Neural crest cell (in vitro differentiated cells): Measurements from ENCODE around the gene ELOVL5. TPM values are rescaled to one million over a fixed set of nuclear protein-coding genes. Genes with fewer than 3 reads are reported as not detected.

Experiments
- DNase-seq: peaks from one replicate; pipeline ENCODE4 v3.0.0; 2021; ENCODE audit warnings: low read depth, mixed read lengths, low spot score
- H3K27ac Mint-ChIP-seq: one replicate; pipeline ENCODE4 v1.8.0; 2021; ENCODE audit warnings: mild to moderate bottlenecking, mixed read lengths; ENCODE audit not compliant: unreplicated experiment
- H3K27me3 Mint-ChIP-seq: 2 replicates; pipeline ENCODE4 v1.8.0; 2021; ENCODE audit warnings: low read depth, mild to moderate bottlenecking, mixed read lengths
- H3K36me3 Mint-ChIP-seq: 2 replicates; pipeline ENCODE4 v1.8.0; 2021; ENCODE audit warnings: low read depth, mild to moderate bottlenecking, mixed read lengths
- H3K4me1 Mint-ChIP-seq: 2 replicates; pipeline ENCODE4 v1.8.0; 2021; ENCODE audit warnings: mixed read lengths
- H3K4me3 Mint-ChIP-seq: one replicate; pipeline ENCODE4 v1.8.0; 2021; ENCODE audit warnings: mild to moderate bottlenecking, mixed read lengths
- H3K9me3 Mint-ChIP-seq: 2 replicates; pipeline ENCODE4 v1.8.0; 2021; ENCODE audit warnings: mixed read lengths
- CTCF ChIP-seq: fragments of 200-600 bp; sonication (generic); conservative IDR thresholded peaks from 2 replicates; pipeline ENCODE4 v1.5.0; 2021; ENCODE audit warnings: antibody characterized with exemption, mild to moderate bottlenecking
- total RNA-seq: library from RNA; stranded (reverse); gene quantifications from 2 replicates; pipeline ENCODE4 v1.2.1, GENCODE V29; 2021

ELOVL5 gene
- total RNA-seq, 1 donor from 2014 or later: 152 TPM

GRCh38 chr6:53366128-53366641 lies 17.4 kb upstream of the ELOVL5 start:
- no peaks in the 10 kb centered on the region for H3K27me3 Mint-ChIP-seq
- no peaks in the 10 kb centered on the region for H3K36me3 Mint-ChIP-seq
- TF ChIP-seq CTCF: no peak
- peaks cover 5% of the 10 kb centered on the region for H3K9me3 Mint-ChIP-seq
- no peak overlapping the region for H3K4me3 Mint-ChIP-seq
- H3K4me1 Mint-ChIP-seq: peaks cover 13% of the 10 kb centered on the region
- no peak for DNase-seq
- no peak overlapping the region for H3K27ac Mint-ChIP-seq

GRCh38 chr6:53363341-53364079 lies 14.8 kb upstream of the ELOVL5 start:
- Mint-ChIP-seq H3K27ac (no peak overlapping the region), H3K4me3 (no peak overlapping the region), H3K9me3 (peaks cover 5% of the 10 kb centered on the region), H3K27me3 (no peaks in the 10 kb centered on the region), H3K4me1 (peaks cover 33% of the 10 kb centered on the region), H3K36me3 (no peaks in the 10 kb centered on the region)
- no peak for TF ChIP-seq CTCF
- no peak for DNase-seq

GRCh38 chr6:53361549-53362031 lies 12.8 kb upstream of the ELOVL5 start:
- Mint-ChIP-seq H3K27me3 (no peaks in the 10 kb centered on the region), H3K4me1 (peaks cover 42% of the 10 kb centered on the region), H3K4me3 (peak overlapping the region; percentile 13), H3K27ac (no peak overlapping the region), H3K9me3 (no peaks in the 10 kb centered on the region), H3K36me3 (no peaks in the 10 kb centered on the region)
- DNase-seq: no peak
- TF ChIP-seq CTCF: no peak

GRCh38 chr6:53360093-53360912 lies 11.6 kb upstream of the ELOVL5 start:
- peak overlapping the region; percentile 98 for H3K27ac Mint-ChIP-seq
- no peaks in the 10 kb centered on the region for H3K27me3 Mint-ChIP-seq
- no peaks in the 10 kb centered on the region for H3K36me3 Mint-ChIP-seq
- TF ChIP-seq CTCF: no peak
- H3K4me1 Mint-ChIP-seq: peaks cover 42% of the 10 kb centered on the region
- DNase-seq: no peak
- H3K4me3 Mint-ChIP-seq: peak overlapping the region; percentile 86
- H3K9me3 Mint-ChIP-seq: no peaks in the 10 kb centered on the region

- Mint-ChIP-seq H3K27ac (peak overlapping the region; percentile 98), H3K36me3 (no peaks in the 10 kb centered on the region), H3K27me3 (no peaks in the 10 kb centered on the region), H3K9me3 (no peaks in the 10 kb centered on the region), H3K4me3 (peak overlapping the region; percentile 86), H3K4me1 (peaks cover 42% of the 10 kb centered on the region)
- DNase-seq: no peak
- no peak for TF ChIP-seq CTCF
Observed at GRCh38 chr6:53359843-53360092, 11.0 kb upstream of the ELOVL5 start.
